IMR-90 (cell line): Measurements from ENCODE around the gene LEUTX. TPM values are rescaled to one million over a fixed set of nuclear protein-coding genes. Genes with fewer than 3 reads are reported as not detected.

Experiments used
- ATAC-seq: fragments of 200-7000 bp; cut with Tn5 transposase; 2 replicates; pipeline ENCODE4 v1.9.1; 2020; ENCODE audit warnings: low read depth, mild to moderate bottlenecking, moderate library complexity
- BruUV-seq: library from RNA; stranded (reverse); fragments of 400-500 nt; replicated peaks from 2 replicates; lab custom pipeline; 2021; lab: Mats Ljungman, UMichigan
- CTCF ChIA-PET: fragments of 300-600 bp; formaldehyde crosslinking; extraction: SDS; loops from one replicate; lab custom pipeline; 2021; ENCODE audit warnings: antibody characterized with exemption; lab: Yijun Ruan, JAX
- POLR2A ChIA-PET: fragments of 300-600 bp; sonication (Branson Sonifier 250); formaldehyde crosslinking; loops from one replicate; lab custom pipeline; 2022; ENCODE audit warnings: antibody characterized with exemption; ENCODE audit not compliant: unreplicated experiment; lab: Charles Lee
- DNase-seq: peaks from one replicate; pipeline ENCODE4 v3.0.0; 2013
- H2AFZ ChIP-seq: replicated peaks from 2 replicates; pipeline ENCODE3; 2013; ENCODE audit warnings: low read length, mild to moderate bottlenecking; ENCODE audit not compliant: poor library complexity
- H2AK5ac ChIP-seq: 2 replicates; pipeline ENCODE4 v1.6.1; 2013; ENCODE audit warnings: low read depth, low read length, inconsistent platforms
- H2AK9ac ChIP-seq: replicated peaks from 2 replicates; pipeline ENCODE3; 2013; ENCODE audit warnings: mild to moderate bottlenecking, low read depth, low read length, moderate library complexity; ENCODE audit not compliant: poor library complexity
- H2BK120ac ChIP-seq: 2 replicates; pipeline ENCODE4 v1.6.1; 2013; ENCODE audit warnings: low read depth, low read length, inconsistent platforms
- H2BK15ac ChIP-seq: 3 replicates; pipeline ENCODE4 v1.6.1; 2013; ENCODE audit warnings: low read depth, low read length, inconsistent platforms
- H2BK20ac ChIP-seq: 2 replicates; pipeline ENCODE4 v1.6.1; 2013; ENCODE audit warnings: low read depth, mild to moderate bottlenecking, inconsistent platforms, low read length, moderate library complexity
- H2BK5ac ChIP-seq: 2 replicates; pipeline ENCODE4 v1.6.1; 2013; ENCODE audit warnings: mild to moderate bottlenecking, low read depth, low read length, inconsistent platforms; ENCODE audit not compliant: poor library complexity, severe bottlenecking
- H3K14ac ChIP-seq: replicated peaks from 2 replicates; pipeline ENCODE4 v1.6.1; 2013; ENCODE audit warnings: low read depth, low read length, inconsistent platforms
- H3K18ac ChIP-seq: 2 replicates; pipeline ENCODE4 v1.6.1; 2013; ENCODE audit warnings: low read depth, low read length, control low read depth
- H3K23ac ChIP-seq: 2 replicates; pipeline ENCODE4 v1.6.1; 2013; ENCODE audit warnings: low read depth, low read length, inconsistent platforms
- H3K27ac ChIP-seq: 2 replicates; pipeline ENCODE4 v1.5.1; 2013; ENCODE audit warnings: mild to moderate bottlenecking, control low read depth, low read length; ENCODE audit not compliant: insufficient read depth
- H3K27me3 ChIP-seq: 2 replicates; pipeline ENCODE4 v1.6.1; 2013; ENCODE audit warnings: low read length; ENCODE audit not compliant: control insufficient read depth, insufficient read depth
- H3K36me3 ChIP-seq: 2 replicates; pipeline ENCODE4 v1.6.1; 2013; ENCODE audit warnings: low read length, mixed read lengths; ENCODE audit not compliant: control insufficient read depth, insufficient read depth
- H3K4ac ChIP-seq: 2 replicates; pipeline ENCODE4 v1.6.1; 2013; ENCODE audit warnings: low read depth, low read length, inconsistent platforms
- H3K4me1 ChIP-seq: 2 replicates; pipeline ENCODE4 v1.6.1; 2013; ENCODE audit warnings: low read length, mixed read lengths; ENCODE audit not compliant: control insufficient read depth, insufficient read depth
- H3K4me2 ChIP-seq: 2 replicates; pipeline ENCODE4 v1.6.1; 2013; ENCODE audit warnings: low read depth, mild to moderate bottlenecking, control low read depth, low read length, moderate library complexity
- H3K4me3 ChIP-seq: 2 replicates; pipeline ENCODE4 v1.5.1; 2013; ENCODE audit warnings: low read depth, mild to moderate bottlenecking, control low read depth, low read length, moderate library complexity; ENCODE audit not compliant: insufficient read depth
- H3K56ac ChIP-seq: 2 replicates; pipeline ENCODE4 v1.6.1; 2013; ENCODE audit warnings: low read length, inconsistent platforms; ENCODE audit not compliant: insufficient read depth; ENCODE audit errors: extremely low read depth
- H3K79me1 ChIP-seq, 2 experiments: 2 replicates each; pipeline ENCODE4 v1.6.1; 2013; ENCODE audit warnings: low read length in 2 of 2, inconsistent platforms in 1 of 2, low read depth in 1 of 2
- H3K9ac ChIP-seq: 2 replicates; pipeline ENCODE4 v1.6.1; 2013; ENCODE audit warnings: low read depth, low read length, control low read depth
- H3K9me1 ChIP-seq: 2 replicates; pipeline ENCODE4 v1.6.1; 2013; ENCODE audit warnings: low read length, inconsistent platforms; ENCODE audit not compliant: insufficient read depth
- H3K9me3 ChIP-seq: 2 replicates; pipeline ENCODE4 v1.6.1; 2013; ENCODE audit warnings: low read length; ENCODE audit not compliant: control insufficient read depth, insufficient read depth
- H4K20me1 ChIP-seq: 2 replicates; pipeline ENCODE4 v1.6.1; 2013; ENCODE audit warnings: low read length, inconsistent platforms; ENCODE audit not compliant: insufficient read depth
- H4K5ac ChIP-seq: 2 replicates; pipeline ENCODE4 v1.6.1; 2013; ENCODE audit warnings: mild to moderate bottlenecking, low read depth, low read length, control low read depth
- H4K8ac ChIP-seq, 2 experiments: 2 replicates each; pipeline ENCODE4 v1.6.1; 2013; ENCODE audit warnings: low read depth in 2 of 2, low read length in 2 of 2, control low read depth in 1 of 2, inconsistent platforms in 1 of 2
- H4K91ac ChIP-seq: 2 replicates; pipeline ENCODE4 v1.6.1; 2013; ENCODE audit warnings: low read depth, low read length, inconsistent platforms; ENCODE audit not compliant: insufficient read depth
- CHD1 ChIP-seq: IDR thresholded peaks from 2 replicates; pipeline ENCODE4 v1.6.1; 2012; ENCODE audit warnings: low read depth, low read length, improper control_type of control experiment
- ELK1 ChIP-seq: fragments of 150-350 bp; IDR thresholded peaks from 2 replicates; pipeline ENCODE4 v1.6.1; 2016; ENCODE audit warnings: low read depth, mild to moderate bottlenecking, low read length, moderate library complexity, borderline replicate concordance
- FOS ChIP-seq: fragments of 150-350 bp; IDR thresholded peaks from 2 replicates; pipeline ENCODE4 v1.6.1; 2016; ENCODE audit warnings: low read depth, low read length
- MAFK ChIP-seq: IDR thresholded peaks from 2 replicates; pipeline ENCODE4 v1.6.1; 2012; ENCODE audit warnings: low read depth, low read length, improper control_type of control experiment
- MXI1 ChIP-seq: IDR thresholded peaks from 2 replicates; pipeline ENCODE4 v1.6.1; 2012; ENCODE audit warnings: low read depth, mild to moderate bottlenecking, low read length, moderate library complexity, borderline replicate concordance
- POLR2A ChIP-seq: IDR thresholded peaks from 2 replicates; pipeline ENCODE4 v1.6.1; 2012; ENCODE audit warnings: mild to moderate bottlenecking, low read depth, low read length
- RAD21 ChIP-seq: IDR thresholded peaks from 2 replicates; pipeline ENCODE4 v1.6.1; 2012; ENCODE audit warnings: low read length, improper control_type of control experiment
- WGBS, 2 experiments: methylation state at CpG; one replicate each; pipeline versions ENCODE4 v1.1.5 to v1.1.7; 2013; ENCODE audit warnings: missing lambda C conversion rate in 2 of 2; ENCODE audit not compliant: insufficient read length in 1 of 2; ENCODE audit errors: extremely low coverage in 2 of 2; 5-methylcytosine and 5-hydroxymethylcytosine counted together
- dilution Hi-C: fragments of 300-500 bp; cut with HindIII; formaldehyde crosslinking; loops from one replicate; pipeline ENCODE4 v1.14.3; 2018; ENCODE audit warnings: low sequenced_read_pairs; ENCODE audit not compliant: unreplicated experiment
- in situ Hi-C: fragments of 300-500 bp; cut with MboI; formaldehyde crosslinking; loops from 3 replicates; pipeline ENCODE4 v1.14.3; 2019; ENCODE audit warnings: low sequenced_read_pairs, inconsistent platforms, mixed read lengths
- intact Hi-C: fragments of 100-400 bp; cut with micrococcal nuclease; formaldehyde crosslinking; loops from 2 replicates; pipeline ENCODE4 v1.10.0; 2022
- polyA plus RNA-seq, 3 experiments: library from polyadenylated mRNA; depleted of rRNA; stranded (reverse); fragments of >200 nt; gene quantifications; 2 replicates each; pipeline ENCODE4 v1.2.3, GENCODE V29; 2012; ENCODE audit warnings: low replicate concordance in 1 of 3
- total RNA-seq: library from RNA; depleted of rRNA; stranded (reverse); fragments of >200 nt; gene quantifications from 2 replicates; pipeline ENCODE4 v1.2.3, GENCODE V29; 2012
- TF ChIP-seq, protein P1 (sequence below): conservative IDR thresholded peaks from 2 replicates; pipeline ENCODE4 v1.5.1; 2012; ENCODE audit warnings: mild to moderate bottlenecking, low read depth, low read length, improper control_type of control experiment
- TF ChIP-seq, protein P2 (sequence below): fragments of 150-350 bp; IDR thresholded peaks from 2 replicates; pipeline ENCODE4 v1.6.1; 2017; ENCODE audit warnings: mild to moderate bottlenecking, antibody characterized with exemption, low read length, low read depth

Gene LEUTX
- total and polyA plus RNA-seq, 2 of the 4 experiments (the other 2 are of a cell fraction), result not detected

GRCh38 chr19:39825093-39825463 lies 46.4 kb downstream of the LEUTX start:
- no peak overlapping the region for H3K23ac ChIP-seq
- intact Hi-C loops, result no loop called here
- H2BK20ac ChIP-seq, result no peak overlapping the region
- no peak overlapping the region for H3K14ac ChIP-seq
- H3K18ac ChIP-seq, result no peak overlapping the region
- TF ChIP-seq MXI1, result no peak
- TF ChIP-seq, protein P1, sequence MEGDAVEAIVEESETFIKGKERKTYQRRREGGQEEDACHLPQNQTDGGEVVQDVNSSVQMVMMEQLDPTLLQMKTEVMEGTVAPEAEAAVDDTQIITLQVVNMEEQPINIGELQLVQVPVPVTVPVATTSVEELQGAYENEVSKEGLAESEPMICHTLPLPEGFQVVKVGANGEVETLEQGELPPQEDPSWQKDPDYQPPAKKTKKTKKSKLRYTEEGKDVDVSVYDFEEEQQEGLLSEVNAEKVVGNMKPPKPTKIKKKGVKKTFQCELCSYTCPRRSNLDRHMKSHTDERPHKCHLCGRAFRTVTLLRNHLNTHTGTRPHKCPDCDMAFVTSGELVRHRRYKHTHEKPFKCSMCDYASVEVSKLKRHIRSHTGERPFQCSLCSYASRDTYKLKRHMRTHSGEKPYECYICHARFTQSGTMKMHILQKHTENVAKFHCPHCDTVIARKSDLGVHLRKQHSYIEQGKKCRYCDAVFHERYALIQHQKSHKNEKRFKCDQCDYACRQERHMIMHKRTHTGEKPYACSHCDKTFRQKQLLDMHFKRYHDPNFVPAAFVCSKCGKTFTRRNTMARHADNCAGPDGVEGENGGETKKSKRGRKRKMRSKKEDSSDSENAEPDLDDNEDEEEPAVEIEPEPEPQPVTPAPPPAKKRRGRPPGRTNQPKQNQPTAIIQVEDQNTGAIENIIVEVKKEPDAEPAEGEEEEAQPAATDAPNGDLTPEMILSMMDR, result no peak
- no peak for TF ChIP-seq RAD21
- no peak for TF ChIP-seq FOS
- TF ChIP-seq POLR2A, result no peak
- TF ChIP-seq MAFK, result no peak
- no peak for TF ChIP-seq CHD1
- TF ChIP-seq, protein P2, sequence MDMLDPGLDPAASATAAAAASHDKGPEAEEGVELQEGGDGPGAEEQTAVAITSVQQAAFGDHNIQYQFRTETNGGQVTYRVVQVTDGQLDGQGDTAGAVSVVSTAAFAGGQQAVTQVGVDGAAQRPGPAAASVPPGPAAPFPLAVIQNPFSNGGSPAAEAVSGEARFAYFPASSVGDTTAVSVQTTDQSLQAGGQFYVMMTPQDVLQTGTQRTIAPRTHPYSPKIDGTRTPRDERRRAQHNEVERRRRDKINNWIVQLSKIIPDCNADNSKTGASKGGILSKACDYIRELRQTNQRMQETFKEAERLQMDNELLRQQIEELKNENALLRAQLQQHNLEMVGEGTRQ, result no peak
- no peak for TF ChIP-seq ELK1
- H2AK5ac ChIP-seq, result no peak overlapping the region
- peaks cover 26% of the 10 kb centered on the region for H3K36me3 ChIP-seq
- CTCF ChIA-PET, result no interaction called here
- ATAC-seq, result no peak
- H3K9me1 ChIP-seq, result peaks cover 10% of the 10 kb centered on the region; the same call in 1 of the 2 replicates
- H3K9ac ChIP-seq, result no peak overlapping the region
- no peak overlapping the region; the same call in 1 of the 2 replicates for H4K91ac ChIP-seq
- H2BK5ac ChIP-seq, result no peak overlapping the region
- no peak overlapping the region for H3K4me2 ChIP-seq
- 0 out of 2 replicates have a peak overlapping the region, but pooled peaks have one; percentile 64 for H3K4ac ChIP-seq
- in situ Hi-C loops, result loop anchor here (25.0 kb wide), 1 partner anchor 388 kb away; the partner anchor contains the start of genes RPS16 and SUPT5H
- H2BK120ac ChIP-seq, result no peak overlapping the region
- no peaks in the 10 kb centered on the region for H3K9me3 ChIP-seq
- H4K20me1 ChIP-seq, result no peaks in the 10 kb centered on the region; the same call in 1 of the 2 replicates
- no peak overlapping the region for H3K27ac ChIP-seq
- BruUV-seq, result no TSS peak
- H2AK9ac ChIP-seq, result peak overlapping the region; percentile 58
- H3K56ac ChIP-seq, result no peak overlapping the region
- no peak for DNase-seq
- peaks cover 7% of the 10 kb centered on the region for H3K4me1 ChIP-seq
- WGBS, 2 experiments, result no CpG with 5 or more reads among the region's 11 CpGs
- H3K27me3 ChIP-seq, result no peaks in the 10 kb centered on the region
- peak overlapping the region; percentile 20 for H4K5ac ChIP-seq
- dilution Hi-C loops, result no loop called here
- POLR2A ChIA-PET, result no interaction called here
- H2BK15ac ChIP-seq, result no peak overlapping the region
- H3K79me1 ChIP-seq, result peaks cover 8 to 18% of the 10 kb centered on the region in 2 experiments
- peak overlapping the region; percentile 96 for H2AFZ ChIP-seq
- peak overlapping the region; percentile 65 to 96 for H4K8ac ChIP-seq
- H3K4me3 ChIP-seq, result no peak overlapping the region
